ENCODE results near the gene ORM2. TPM values are rescaled to one million over a fixed set of nuclear protein-coding genes. Genes with fewer than 3 reads are reported as not detected.

ORM2 gene
- total RNA-seq, 6 experiments from 2014 or later, result 3,162 to 5,107 (median 3,869) TPM

DNA sequence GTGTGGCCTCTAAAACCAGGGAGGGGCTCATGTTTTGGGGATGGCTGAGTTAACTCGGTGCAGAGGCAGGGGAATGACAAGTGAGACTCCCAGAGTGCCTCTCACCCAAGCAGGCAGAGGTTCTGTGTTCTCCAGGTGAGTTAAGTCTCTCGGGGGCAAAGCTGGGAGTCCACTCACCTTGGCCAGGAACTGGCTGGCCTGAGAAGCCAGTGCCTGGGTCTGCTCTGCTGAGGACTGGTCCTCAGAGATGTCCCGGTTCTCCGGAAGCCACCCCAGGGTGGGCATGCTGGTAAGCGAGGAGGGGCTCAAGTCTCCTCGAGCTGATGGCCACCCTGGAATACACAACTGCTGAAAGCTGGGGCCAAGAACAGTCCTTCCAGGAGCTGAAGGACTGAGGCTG is 37.7 kb downstream of the ORM2 start:
- peaks cover 0 to 40% (median 20%) of the 10 kb centered on the region in 4 donors for H3K4me1 ChIP-seq
- H3K27me3 ChIP-seq, result no peaks in the 10 kb centered on the region
- intact Hi-C loops (cut with DNase I), result no loop called here
- H3K9me3 ChIP-seq, result no peaks in the 10 kb centered on the region
- H3K36me3 ChIP-seq, result peaks cover 0 to 21% (median 0%) of the 10 kb centered on the region in 4 donors
- 60% methylated on average over 1 of the region's 6 CpGs for WGBS (ENCODE audit: insufficient coverage, low coverage, low lambda C conversion rate, missing lambda C conversion rate)
- ATAC-seq (no peak), DNase-seq (no peak)
- TF ChIP-seq CTCF (IDR thresholded peaks at IDR 0.05), result no peak
- no peak for TF ChIP-seq POLR2A (IDR thresholded peaks at IDR 0.05)
- H3K4me3 ChIP-seq, result no peak overlapping the region
- H3K27ac ChIP-seq, result peak overlapping the region; percentile 34 to 82 (median 51)

DNA sequence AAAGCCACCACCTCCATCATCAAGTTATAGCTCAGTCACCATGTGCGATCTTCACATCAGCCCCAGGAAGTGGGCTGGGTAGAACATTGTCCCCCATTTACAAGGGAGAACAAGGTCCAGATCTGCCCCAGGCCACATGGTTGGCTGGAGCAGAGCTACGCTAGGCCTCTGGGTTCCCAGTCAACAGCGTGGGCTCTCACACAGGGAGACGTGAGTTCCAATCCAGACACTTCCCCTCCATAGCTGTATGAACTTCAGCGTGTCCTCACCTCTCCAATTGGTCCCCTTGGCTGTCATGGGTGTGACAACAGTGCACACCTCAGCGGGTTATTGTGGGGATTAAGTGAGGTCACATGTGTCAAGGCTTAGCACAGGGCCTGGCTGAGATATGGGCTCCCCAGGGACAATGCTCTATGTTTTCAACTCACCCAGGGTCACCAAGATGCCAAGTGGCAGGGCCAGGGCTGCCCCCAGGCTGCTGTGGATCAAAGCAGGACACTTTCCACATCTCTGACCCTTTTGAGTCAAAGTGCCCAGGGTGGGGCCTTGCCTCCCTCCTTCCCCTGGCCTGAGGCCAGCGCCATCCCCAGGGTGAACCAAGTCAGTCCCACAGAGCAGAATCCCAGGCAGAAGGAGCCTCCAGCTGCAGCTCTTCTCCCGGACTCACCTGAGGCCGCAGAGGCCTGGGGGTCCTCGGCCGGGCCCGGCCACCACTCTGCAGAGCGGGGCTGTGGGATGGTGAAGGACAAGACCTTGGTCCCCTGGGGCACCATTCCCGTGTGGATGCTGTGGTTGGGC is 38.3 kb downstream of the ORM2 start:
- Histone ChIP-seq H3K4me3 (no peak overlapping the region), H3K36me3 (peaks cover 0 to 14% (median under 1%) of the 10 kb centered on the region in 4 donors), H3K9me3 (no peaks in the 10 kb centered on the region), H3K27ac (peak overlapping the region in 2 of 3 donors; percentile 51 to 82), H3K4me1 (peaks cover 0 to 40% (median 20%) of the 10 kb centered on the region in 4 donors), H3K27me3 (no peaks in the 10 kb centered on the region)
- DNase-seq, result no peak
- WGBS (ENCODE audit: insufficient coverage, low coverage, low lambda C conversion rate, missing lambda C conversion rate), result no CpG with 5 or more reads among the region's 14 CpGs
- TF ChIP-seq CTCF (IDR thresholded peaks at IDR 0.05), result no peak
- no peak for TF ChIP-seq POLR2A (IDR thresholded peaks at IDR 0.05)
- intact Hi-C loops (cut with DNase I), result no loop called here
- no peak for ATAC-seq

DNA sequence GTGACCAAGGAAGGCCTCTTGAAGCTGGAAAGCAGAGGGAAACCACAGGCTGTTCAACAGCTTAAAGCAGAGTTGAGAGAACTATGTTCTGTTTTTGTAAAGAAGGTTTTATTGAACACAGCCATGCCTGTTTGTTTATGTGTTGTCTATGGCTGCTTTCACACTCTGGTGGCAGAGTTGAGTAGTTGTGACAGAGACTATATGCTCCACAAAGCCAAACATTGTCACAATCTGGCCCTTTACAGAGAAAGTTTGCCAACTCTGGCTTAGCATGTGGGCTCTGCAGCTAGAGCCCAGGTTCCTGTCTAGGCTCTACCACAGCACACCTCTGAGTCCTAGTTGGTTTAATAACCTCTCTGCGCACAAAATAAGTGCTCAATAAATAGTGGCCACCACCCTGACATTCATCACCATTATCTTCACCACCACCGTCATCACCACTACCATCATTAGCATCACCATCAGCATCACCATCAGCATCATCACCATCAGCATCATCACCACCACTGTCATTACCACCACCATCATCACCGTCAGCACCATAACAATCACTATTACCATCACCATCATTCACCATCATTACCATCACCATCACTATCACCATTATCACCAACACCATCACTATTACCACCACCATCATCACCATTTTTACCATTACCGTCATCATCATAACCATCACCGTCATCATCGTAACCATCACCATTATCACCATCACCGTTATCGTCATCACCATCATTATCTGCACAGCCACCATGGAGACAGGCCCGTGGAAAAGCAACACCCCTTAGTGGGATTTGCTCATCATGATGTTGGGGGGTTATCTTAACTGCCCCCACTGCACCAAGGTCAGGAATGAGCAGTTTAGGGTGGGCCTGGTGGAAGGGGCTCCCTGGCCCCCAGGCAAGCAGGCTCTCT is 39.8 kb downstream of the ORM2 start:
- DNase-seq, result no peak
- peaks cover 0 to 14% (median under 1%) of the 10 kb centered on the region in 4 donors for H3K36me3 ChIP-seq
- peaks cover 0 to 26% (median 15%) of the 10 kb centered on the region in 4 donors for H3K4me1 ChIP-seq

More for the DNA sequence above, 39.8 kb downstream of the ORM2 start:
- intact Hi-C loops (cut with DNase I), result no loop called here
- 95% methylated on average over 7 of the region's 9 CpGs for WGBS (ENCODE audit: insufficient coverage, low coverage, low lambda C conversion rate, missing lambda C conversion rate)
- no peaks in the 10 kb centered on the region for H3K27me3 ChIP-seq
- TF ChIP-seq CTCF (IDR thresholded peaks at IDR 0.05) (no peak), POLR2A (IDR thresholded peaks at IDR 0.05) (no peak)
- H3K27ac ChIP-seq, result no peak overlapping the region
- H3K4me3 ChIP-seq, result no peak overlapping the region
- ATAC-seq, result no peak
- no peaks in the 10 kb centered on the region for H3K9me3 ChIP-seq
